Neural crest cell (in vitro differentiated cells): ENCODE data around the gene SMCO2. TPM values are rescaled to one million over a fixed set of nuclear protein-coding genes. Genes with fewer than 3 reads are reported as not detected.
A peak's percentile ranks its signal among the peaks of the same experiment; 100 is the strongest.

ENCODE experiments used
- DNase-seq: peaks from one replicate; pipeline ENCODE4 v3.0.0; 2021; ENCODE audit warnings: low read depth, mixed read lengths, low spot score
- H3K27ac Mint-ChIP-seq: one replicate; pipeline ENCODE4 v1.8.0; 2021; ENCODE audit warnings: mild to moderate bottlenecking, mixed read lengths; ENCODE audit not compliant: unreplicated experiment
- H3K27me3 Mint-ChIP-seq: 2 replicates; pipeline ENCODE4 v1.8.0; 2021; ENCODE audit warnings: low read depth, mild to moderate bottlenecking, mixed read lengths
- H3K36me3 Mint-ChIP-seq: 2 replicates; pipeline ENCODE4 v1.8.0; 2021; ENCODE audit warnings: low read depth, mild to moderate bottlenecking, mixed read lengths
- H3K4me1 Mint-ChIP-seq: 2 replicates; pipeline ENCODE4 v1.8.0; 2021; ENCODE audit warnings: mixed read lengths
- H3K4me3 Mint-ChIP-seq: one replicate; pipeline ENCODE4 v1.8.0; 2021; ENCODE audit warnings: mild to moderate bottlenecking, mixed read lengths
- H3K9me3 Mint-ChIP-seq: 2 replicates; pipeline ENCODE4 v1.8.0; 2021; ENCODE audit warnings: mixed read lengths
- CTCF ChIP-seq: fragments of 200-600 bp; sonication (generic); conservative IDR thresholded peaks from 2 replicates; pipeline ENCODE4 v1.5.0; 2021; ENCODE audit warnings: antibody characterized with exemption, mild to moderate bottlenecking
- total RNA-seq: library from RNA; stranded (reverse); gene quantifications from 2 replicates; pipeline ENCODE4 v1.2.1, GENCODE V29; 2021

Gene SMCO2
- total RNA-seq, 1 donor from 2014 or later, result not detected

- peaks cover 4% of the 10 kb centered on the region for H3K9me3 Mint-ChIP-seq
- peaks cover 5% of the 10 kb centered on the region for H3K36me3 Mint-ChIP-seq
- H3K4me3 Mint-ChIP-seq, result no peak overlapping the region
- H3K27me3 Mint-ChIP-seq, result no peaks in the 10 kb centered on the region
- peak overlapping the region; percentile 51 for H3K27ac Mint-ChIP-seq
- H3K4me1 Mint-ChIP-seq, result peaks cover 28% of the 10 kb centered on the region
- DNase-seq, result no peak
- no peak for TF ChIP-seq CTCF
These were observed 99.1 kb downstream of the SMCO2 start for GRCh38 chr12:27545665-27546064.

- Mint-ChIP-seq H3K36me3 (peaks cover 8% of the 10 kb centered on the region), H3K27me3 (no peaks in the 10 kb centered on the region), H3K9me3 (peaks cover 4% of the 10 kb centered on the region), H3K4me1 (peaks cover 36% of the 10 kb centered on the region), H3K4me3 (no peak overlapping the region), H3K27ac (no peak overlapping the region)
- no peak for DNase-seq
- no peak for TF ChIP-seq CTCF
These were observed 101.1 kb downstream of the SMCO2 start for GRCh38 chr12:27547592-27547991.

- Mint-ChIP-seq H3K27me3 (no peaks in the 10 kb centered on the region), H3K9me3 (peaks cover 4% of the 10 kb centered on the region), H3K4me3 (no peak overlapping the region), H3K27ac (no peak overlapping the region), H3K4me1 (peaks cover 45% of the 10 kb centered on the region), H3K36me3 (peaks cover 8% of the 10 kb centered on the region)
- no peak for DNase-seq
- TF ChIP-seq CTCF, result no peak
These were observed 102.0 kb downstream of the SMCO2 start for GRCh38 chr12:27548301-27549199.

GRCh38 chr12:27549236-27549800, 102.8 kb downstream of the SMCO2 start:
- no peak for TF ChIP-seq CTCF
- H3K9me3 Mint-ChIP-seq, result peaks cover 3% of the 10 kb centered on the region
- H3K36me3 Mint-ChIP-seq, result peaks cover 6% of the 10 kb centered on the region
- peak overlapping the region; percentile 7 for H3K4me3 Mint-ChIP-seq
- DNase-seq, result no peak
- H3K4me1 Mint-ChIP-seq, result peaks cover 52% of the 10 kb centered on the region
- peak overlapping the region; percentile 4 for H3K27ac Mint-ChIP-seq
- H3K27me3 Mint-ChIP-seq, result no peaks in the 10 kb centered on the region

GRCh38 chr12:27549801-27550652, 103.5 kb downstream of the SMCO2 start:
- no peak overlapping the region for H3K27ac Mint-ChIP-seq
- no peak for TF ChIP-seq CTCF
- H3K27me3 Mint-ChIP-seq, result no peaks in the 10 kb centered on the region
- H3K4me3 Mint-ChIP-seq, result no peak overlapping the region
- peaks cover 2% of the 10 kb centered on the region for H3K36me3 Mint-ChIP-seq
- peaks cover 57% of the 10 kb centered on the region for H3K4me1 Mint-ChIP-seq
- DNase-seq, result no peak
- H3K9me3 Mint-ChIP-seq, result no peaks in the 10 kb centered on the region
